OCI-LY1 (cell line): ENCODE measurements around the gene ERBB4.

ENCODE experiments used
- H2AFZ ChIP-seq: fragments of 200-600 bp; sonication (generic), shearing (Covaris generic); 2 replicates; pipeline ENCODE4 v1.6.0; 2014; ENCODE audit warnings: antibody characterized with exemption, mild to moderate bottlenecking, low read length
- H3F3A ChIP-seq: fragments of 200-600 bp; sonication (generic), shearing (Covaris generic); 2 replicates; pipeline ENCODE4 v1.6.0; 2014; ENCODE audit warnings: mild to moderate bottlenecking, antibody characterized with exemption, low read length, moderate library complexity; ENCODE audit not compliant: insufficient read depth
- H3K27ac ChIP-seq: fragments of 200-600 bp; sonication (generic); 2 replicates; pipeline ENCODE4 v1.5.1; 2014; ENCODE audit warnings: low read length, mixed run types, mild to moderate bottlenecking, low read depth; ENCODE audit not compliant: poor library complexity, severe bottlenecking
- H3K27me3 ChIP-seq: fragments of 200-600 bp; sonication (generic); 2 replicates; pipeline ENCODE4 v1.6.0; 2014; ENCODE audit warnings: antibody characterized with exemption, mild to moderate bottlenecking, low read length, moderate library complexity; ENCODE audit not compliant: insufficient read depth
- H3K36me3 ChIP-seq: fragments of 200-600 bp; sonication (generic); 2 replicates; pipeline ENCODE4 v1.6.1; 2014; ENCODE audit warnings: mild to moderate bottlenecking, antibody characterized with exemption, low read length, moderate library complexity, mixed read lengths; ENCODE audit not compliant: insufficient read depth
- H3K4me1 ChIP-seq: fragments of 200-600 bp; sonication (generic); 2 replicates; pipeline ENCODE4 v1.5.1; 2014; ENCODE audit warnings: mild to moderate bottlenecking, low read length, moderate library complexity; ENCODE audit not compliant: insufficient read depth, severe bottlenecking
- H3K4me2 ChIP-seq: fragments of 200-600 bp; sonication (generic), shearing (Covaris generic); 2 replicates; pipeline ENCODE4 v1.6.1; 2014; ENCODE audit warnings: low read length
- H3K4me3 ChIP-seq: fragments of 200-600 bp; sonication (generic); 2 replicates; pipeline ENCODE4 v1.5.1; 2014; ENCODE audit warnings: low read length, low read depth, mild to moderate bottlenecking, mixed read lengths; ENCODE audit not compliant: poor library complexity, severe bottlenecking
- H3K79me2 ChIP-seq: fragments of 200-600 bp; shearing (Covaris generic); 2 replicates; pipeline ENCODE4 v1.6.1; 2016; ENCODE audit warnings: mixed run types, low read length, mixed read lengths; ENCODE audit not compliant: insufficient read depth
- H3K9ac ChIP-seq: fragments of 200-600 bp; sonication (generic), shearing (Covaris generic); 2 replicates; pipeline ENCODE4 v1.6.1; 2014; ENCODE audit warnings: mild to moderate bottlenecking, low read length, mixed read lengths
- H3K9me2 ChIP-seq: fragments of 200-600 bp; sonication (generic), shearing (Covaris generic); 2 replicates; pipeline ENCODE4 v1.6.1; 2014; ENCODE audit warnings: low read depth, mild to moderate bottlenecking, low read length, mixed read lengths
- H3K9me3 ChIP-seq: fragments of 200-600 bp; shearing (Covaris generic); 2 replicates; pipeline ENCODE4 v1.6.1; 2014; ENCODE audit warnings: low read length, mixed read lengths
- H4K20me1 ChIP-seq: fragments of 200-600 bp; sonication (generic), shearing (Covaris generic); 2 replicates; pipeline ENCODE4 v1.6.0; 2016; ENCODE audit warnings: mild to moderate bottlenecking, low read length; ENCODE audit not compliant: insufficient read depth
- CTCF ChIP-seq: fragments of 200-600 bp; sonication (generic), shearing (Covaris generic); IDR thresholded peaks from 2 replicates; pipeline ENCODE4 v1.5.1; 2017; ENCODE audit warnings: mild to moderate bottlenecking, antibody characterized with exemption, low read length, moderate library complexity, mixed read lengths
- EZH2 ChIP-seq: fragments of 200-600 bp; sonication (generic), shearing (Covaris generic); IDR thresholded peaks from 2 replicates; pipeline ENCODE4 v1.8.0; 2017; ENCODE audit warnings: borderline replicate concordance, mixed run types, mild to moderate bottlenecking, antibody characterized with exemption, low read length, moderate library complexity, mixed read lengths

ERBB4 gene

GRCh38 chr2:211737282-211737681 lies 801.3 kb downstream of the ERBB4 start:
- no peaks in the 10 kb centered on the region for H3K9me2 ChIP-seq
- H2AFZ ChIP-seq = no peak overlapping the region
- H3F3A ChIP-seq = no peaks in the 10 kb centered on the region

GRCh38 chr2:211730215-211730614 lies 808.4 kb downstream of the ERBB4 start:
- TF ChIP-seq EZH2 (no peak), CTCF (no peak)
- Histone ChIP-seq H3K9me3 (no peaks in the 10 kb centered on the region), H3K9me2 (no peaks in the 10 kb centered on the region), H3K36me3 (no peaks in the 10 kb centered on the region), H4K20me1 (no peaks in the 10 kb centered on the region), H3F3A (no peaks in the 10 kb centered on the region; the same call in 1 of the 2 replicates), H3K9ac (no peak overlapping the region), H3K4me2 (no peak overlapping the region), H3K4me3 (no peak overlapping the region), H2AFZ (no peak overlapping the region), H3K4me1 (peaks cover 10% of the 10 kb centered on the region), H3K27ac (no peak overlapping the region), H3K27me3 (no peaks in the 10 kb centered on the region), H3K79me2 (no peaks in the 10 kb centered on the region)

More at GRCh38 chr2:211737282-211737681, 801.3 kb downstream of the ERBB4 start:
- H3K9me3 ChIP-seq = no peaks in the 10 kb centered on the region
- no peaks in the 10 kb centered on the region for H3K4me1 ChIP-seq
- no peak overlapping the region for H3K9ac ChIP-seq
- H3K27me3 ChIP-seq = no peaks in the 10 kb centered on the region
- no peak overlapping the region for H3K27ac ChIP-seq
- H3K4me3 ChIP-seq = no peak overlapping the region
- H4K20me1 ChIP-seq = no peaks in the 10 kb centered on the region
- no peaks in the 10 kb centered on the region for H3K79me2 ChIP-seq
- no peak for TF ChIP-seq EZH2
- no peak for TF ChIP-seq CTCF
- H3K36me3 ChIP-seq = no peaks in the 10 kb centered on the region
- H3K4me2 ChIP-seq = no peak overlapping the region

- H3K9me2 ChIP-seq = no peaks in the 10 kb centered on the region
- H4K20me1 ChIP-seq = no peaks in the 10 kb centered on the region
- H3K4me1 ChIP-seq = peaks cover 10% of the 10 kb centered on the region
- H3K27me3 ChIP-seq = no peaks in the 10 kb centered on the region
- H2AFZ ChIP-seq = no peak overlapping the region
- H3K27ac ChIP-seq = no peak overlapping the region
- H3K4me2 ChIP-seq = no peak overlapping the region
- H3K4me3 ChIP-seq = no peak overlapping the region
- no peaks in the 10 kb centered on the region for H3K36me3 ChIP-seq
- no peak for TF ChIP-seq CTCF
- TF ChIP-seq EZH2 = no peak
- H3K79me2 ChIP-seq = no peaks in the 10 kb centered on the region
- H3K9ac ChIP-seq = no peak overlapping the region
- H3F3A ChIP-seq = no peaks in the 10 kb centered on the region; the same call in 1 of the 2 replicates
- no peaks in the 10 kb centered on the region for H3K9me3 ChIP-seq
Measured at GRCh38 chr2:211729433-211729832, 809.2 kb downstream of the ERBB4 start.
